Daoy (cell line): Measurements from ENCODE around the gene AASS. TPM values are rescaled to one million over a fixed set of nuclear protein-coding genes. Genes with fewer than 3 reads are reported as not detected.
"Not testable (repeated sequence)": the region's sequence is repeated elsewhere in the genome, so short reads cannot be mapped to it uniquely, and the experiment has no call there.

ENCODE experiments used
- DNase-seq: peaks from one replicate; pipeline ENCODE4 v3.0.0-alpha.2; 2015; ENCODE audit warnings: low read depth
- total RNA-seq: library from RNA; depleted of rRNA; stranded (reverse); fragments of >200 nt; shearing (Covaris generic); gene quantifications from 2 replicates; pipeline ENCODE4 v1.2.3, GENCODE V29; 2014; rRNA removed

AASS gene
- 39.8 and 44.1 TPM in 2 replicates for total RNA-seq

DNA sequence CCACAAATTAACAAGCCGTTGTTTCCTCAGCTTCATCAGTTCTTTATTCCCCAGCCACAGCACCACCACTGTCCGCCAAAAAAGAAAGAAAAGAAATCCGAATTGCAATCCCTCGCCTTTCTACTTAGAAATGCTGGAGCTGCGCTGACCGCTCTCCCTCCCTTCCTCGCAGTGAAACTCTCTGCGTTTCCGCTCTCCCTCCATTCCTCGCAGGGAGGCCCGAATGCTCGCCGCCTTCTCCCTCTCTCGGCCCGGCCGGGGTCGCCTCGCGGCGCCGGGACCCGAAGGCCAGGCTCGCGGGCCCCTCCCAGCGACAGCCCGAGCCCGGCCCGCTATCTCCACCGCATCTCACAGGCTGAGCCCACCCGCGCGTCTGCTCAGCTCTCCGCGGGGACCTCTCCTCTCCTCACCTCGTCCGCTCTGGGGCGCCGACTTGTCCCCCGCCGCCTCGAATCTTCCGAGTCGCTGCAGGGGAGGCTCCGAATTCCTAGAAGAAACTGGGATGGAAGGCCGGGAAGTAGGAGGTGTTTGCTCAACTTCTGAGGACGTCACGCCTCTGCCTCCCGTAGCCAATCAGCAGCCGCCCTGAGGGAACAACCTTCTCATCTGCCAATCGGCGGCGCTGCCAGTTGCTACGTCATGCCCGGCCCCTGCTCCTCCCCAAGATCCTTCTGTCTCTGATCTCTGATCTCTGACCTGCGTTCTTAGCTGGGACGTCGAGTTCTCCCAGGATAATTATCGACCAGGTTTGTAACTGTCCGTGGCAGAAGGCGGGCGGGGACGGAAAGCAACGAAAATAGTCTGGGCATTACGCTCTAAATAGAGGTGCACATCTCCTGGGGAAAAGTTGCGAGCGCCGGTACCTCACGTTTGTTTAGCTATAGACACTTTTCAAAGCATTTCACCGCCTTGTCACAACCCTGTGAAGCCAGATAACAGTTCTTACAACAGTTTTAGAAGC, at the start of gene AASS:
TSS of gene AASS (minus strand) at position 499 of the 961 bp plus-strand sequence. CDS start 10,523 bp downstream, outside the sequence.
- peak; percentile 100 for DNase-seq

DNA sequence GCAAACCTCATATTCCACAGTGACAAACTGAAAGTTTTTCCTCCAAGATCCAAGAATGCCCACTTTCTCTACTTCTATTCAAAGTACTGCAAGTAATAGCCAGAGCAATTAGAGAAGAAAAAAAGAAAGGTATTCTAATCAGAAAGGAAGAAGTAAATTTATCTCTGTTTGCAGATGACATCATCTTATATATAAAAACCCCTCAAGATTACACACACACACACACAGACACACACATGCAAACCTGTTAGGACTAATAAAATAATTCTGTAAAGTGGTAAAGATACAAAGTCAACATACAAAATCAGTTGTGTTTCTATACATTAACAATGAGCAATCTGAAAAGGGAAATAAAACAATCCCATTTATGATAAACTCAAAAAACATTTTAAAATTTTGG, 44.7 kb upstream of the AASS start:
- DNase-seq, result no peak

DNA sequence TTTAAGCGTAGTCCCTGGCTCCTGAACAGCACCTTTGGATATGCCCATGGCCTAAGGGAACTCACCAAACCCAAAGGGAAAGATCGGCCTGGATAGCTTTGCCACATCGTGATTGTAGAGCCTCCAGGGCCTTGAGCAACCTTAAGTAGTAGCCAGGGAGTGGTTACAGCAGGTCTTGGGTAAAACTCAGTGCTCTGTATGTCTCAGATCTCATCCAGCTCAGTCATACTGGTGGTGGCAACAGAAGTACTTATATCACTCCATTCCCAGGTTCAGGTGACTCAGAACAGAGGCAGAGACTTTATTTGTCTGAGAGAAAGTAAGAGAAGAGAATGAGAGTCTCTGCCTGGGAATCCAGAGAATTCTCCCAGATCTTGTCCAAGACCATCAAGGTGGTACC, 39.1 kb upstream of the AASS start:
- no peak for DNase-seq

DNA sequence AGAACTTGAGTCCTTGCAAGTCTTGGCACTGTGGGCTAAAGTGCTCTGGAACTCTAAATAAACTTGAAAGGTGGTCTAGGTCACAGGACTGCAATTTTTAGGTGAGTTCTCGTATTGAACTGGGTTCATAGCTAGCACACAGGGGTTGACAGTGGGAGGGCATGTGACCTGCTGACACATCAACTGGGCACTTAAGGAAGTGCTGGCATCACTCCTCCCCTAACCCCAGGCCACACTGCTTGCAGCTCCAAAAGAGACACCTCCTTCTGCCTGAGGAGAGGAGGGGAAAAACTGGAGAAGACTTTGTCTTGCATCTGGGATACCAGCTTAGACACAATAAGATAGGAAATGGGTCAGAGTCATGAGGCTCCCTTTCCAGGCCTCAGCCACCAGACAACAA, 38.0 kb upstream of the AASS start:
- peak; percentile 25 for DNase-seq

DNA sequence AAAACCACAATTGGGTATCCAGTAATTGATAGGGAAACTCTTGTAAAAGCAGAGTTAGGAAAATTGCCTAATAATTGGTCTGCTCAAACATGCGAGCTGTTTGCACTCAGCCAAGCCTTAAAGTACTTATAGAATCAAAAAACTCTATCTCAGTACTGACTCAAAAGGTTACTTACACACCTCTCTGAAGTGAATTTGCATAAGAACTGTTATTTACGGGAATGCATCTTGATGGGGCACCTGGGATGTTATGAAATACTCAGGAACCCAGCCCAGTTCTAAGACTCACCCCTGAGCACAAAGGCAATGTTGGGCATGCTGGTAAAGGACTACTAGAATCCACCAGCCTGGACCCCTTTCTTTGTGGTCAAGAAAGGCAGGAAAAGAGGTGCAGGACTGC, 28.1 kb upstream of the AASS start:
- DNase-seq, result not testable (repeated sequence)

DNA sequence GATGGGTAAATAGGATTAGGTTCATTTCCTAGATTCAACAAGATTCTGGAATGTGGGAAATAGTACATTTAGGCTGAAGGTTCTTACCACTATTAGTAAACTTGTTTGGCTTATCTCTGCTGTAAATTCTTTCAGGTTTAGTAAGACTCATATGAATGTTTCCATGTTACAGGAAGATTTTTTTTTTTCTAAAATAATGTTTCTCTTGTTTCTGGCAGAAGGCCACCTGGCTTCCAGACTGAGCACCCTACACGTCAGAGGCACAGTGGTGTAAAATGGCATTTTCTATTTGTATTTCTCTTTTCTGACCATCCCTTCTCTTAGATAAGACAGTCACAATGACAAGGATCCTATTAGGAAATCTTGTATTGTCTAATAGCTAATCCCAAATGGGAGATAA, 22.7 kb upstream of the AASS start:
- DNase-seq, result peak; percentile 74

DNA sequence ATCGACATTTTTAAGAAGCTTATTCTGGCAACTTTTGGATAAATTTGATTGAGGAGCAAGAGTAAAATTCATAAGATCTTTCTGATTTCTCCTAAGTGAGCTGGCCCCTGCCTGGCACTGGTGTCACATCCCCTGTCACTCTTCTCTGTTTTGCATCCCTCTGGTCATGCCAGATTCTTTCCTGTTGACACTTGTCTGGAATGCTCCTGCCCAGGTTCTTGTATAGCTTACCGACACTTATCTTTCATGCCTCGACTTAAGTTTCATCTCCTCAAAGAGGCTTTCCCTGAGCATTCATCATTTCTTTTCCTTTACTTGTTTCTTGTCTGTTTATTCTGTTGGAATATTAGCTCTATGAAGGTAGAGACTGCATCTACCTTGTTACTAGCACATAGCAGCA, 22.2 kb upstream of the AASS start:
- no peak for DNase-seq

DNA sequence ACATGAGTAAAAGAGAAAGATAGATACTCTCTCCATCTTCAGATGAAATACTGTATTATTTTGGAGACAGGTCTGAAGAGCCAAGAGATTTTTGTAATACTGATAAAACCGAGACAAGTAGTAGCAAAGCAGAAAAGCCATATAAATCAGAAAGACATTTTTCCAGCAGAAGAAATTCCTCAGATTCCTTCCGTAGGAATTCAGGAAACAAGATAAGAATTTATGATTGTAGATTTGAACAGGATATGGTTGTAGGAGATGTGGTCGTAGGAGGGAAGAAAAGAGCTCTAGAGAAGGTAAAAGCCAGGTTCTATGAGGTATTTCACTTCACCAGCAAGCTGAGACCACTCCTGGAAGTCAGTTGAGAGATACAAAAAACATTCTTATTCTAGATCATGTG, 17.6 kb upstream of the AASS start:
- no peak for DNase-seq

DNA sequence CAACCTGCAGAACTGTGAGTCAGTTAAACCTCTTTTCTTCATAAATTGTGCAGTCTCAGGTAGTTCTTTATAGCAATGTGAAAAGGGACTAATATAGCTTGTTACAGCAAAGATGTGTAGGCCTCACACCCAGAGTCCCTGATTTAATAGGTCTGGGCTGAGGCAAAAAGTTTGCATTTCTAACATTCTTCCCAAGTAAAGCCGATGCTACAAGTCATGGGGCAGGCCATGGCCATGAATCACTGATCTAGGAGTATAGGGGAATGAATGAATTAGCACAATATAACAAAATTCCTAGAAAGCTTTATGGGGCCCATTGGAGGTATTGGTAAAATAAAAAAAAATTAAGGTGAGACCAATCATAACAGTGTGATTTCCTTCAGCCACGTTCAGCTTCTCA, 11.5 kb upstream of the AASS start:
- no peak for DNase-seq

DNA sequence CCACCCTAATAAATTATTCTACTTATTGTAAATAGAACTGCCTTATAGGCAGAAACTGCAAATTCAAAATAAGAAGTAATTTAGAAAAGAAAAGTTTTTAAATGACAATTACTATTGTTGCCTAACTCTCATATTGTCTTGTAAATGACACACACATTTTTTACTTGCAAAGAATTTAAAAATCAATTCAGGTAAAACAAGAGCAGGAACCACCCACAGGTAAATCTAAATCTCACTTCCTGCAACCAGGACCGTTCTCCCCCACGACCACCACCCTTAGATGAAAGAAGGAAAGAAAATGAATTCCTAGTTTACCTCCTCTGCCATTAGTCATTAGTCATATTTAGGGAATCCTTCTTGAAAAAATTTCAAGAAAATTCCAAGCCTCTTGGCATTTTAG, 4.8 kb upstream of the AASS start:
- DNase-seq, result no peak

DNA sequence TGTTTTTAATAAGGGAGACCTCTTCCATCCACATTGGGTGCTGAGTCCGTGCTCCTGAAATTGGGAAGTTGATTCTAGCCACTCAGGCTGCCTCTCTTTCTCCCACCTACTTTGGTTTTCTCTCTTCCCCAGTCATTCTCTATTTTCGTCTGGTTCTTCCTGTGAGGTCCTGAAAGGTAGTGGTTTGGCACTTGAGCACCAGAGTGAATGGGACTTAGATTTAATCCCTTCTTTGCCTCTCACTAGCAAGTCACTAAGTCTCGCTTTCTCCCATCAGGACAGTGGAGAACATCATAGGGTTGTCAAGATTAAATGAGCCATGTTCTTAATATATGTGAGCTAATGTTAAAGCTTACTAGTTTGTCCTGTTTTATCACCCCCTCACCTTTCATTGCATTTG, 4.0 kb upstream of the AASS start:
- no peak for DNase-seq

DNA sequence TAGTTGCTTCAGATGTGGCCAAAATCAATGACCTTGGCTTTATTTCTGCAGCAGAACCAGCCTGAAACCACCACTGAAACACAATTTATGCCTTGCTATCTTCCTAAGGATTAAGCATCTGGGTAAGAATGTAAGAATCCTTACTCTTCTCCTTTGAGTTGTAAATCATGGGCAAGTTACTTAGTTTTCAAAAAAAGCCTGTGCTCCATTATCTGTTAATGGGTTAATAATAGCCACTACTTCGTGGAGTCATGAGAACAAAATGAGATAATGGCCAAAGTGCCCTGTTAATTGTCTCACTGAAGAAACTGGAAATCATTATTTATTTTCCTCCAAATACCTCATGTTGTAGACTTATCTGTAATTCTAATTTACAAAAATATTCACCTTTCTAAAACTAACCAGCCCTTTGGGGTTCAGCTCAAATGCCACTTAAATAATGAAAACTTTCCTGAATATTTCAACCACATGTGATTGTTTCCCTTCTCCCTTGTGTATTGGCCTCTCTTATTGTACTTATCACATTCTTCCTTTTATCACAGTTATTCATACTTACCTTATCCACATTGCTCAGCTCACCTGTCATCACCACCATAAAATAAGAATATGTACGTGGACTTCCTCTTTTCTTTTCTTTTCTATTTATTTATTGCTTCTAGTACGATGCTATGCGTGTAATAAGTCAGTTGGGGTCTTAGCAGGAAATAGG, 2.0 kb upstream of the AASS start:
- no peak for DNase-seq

DNA sequence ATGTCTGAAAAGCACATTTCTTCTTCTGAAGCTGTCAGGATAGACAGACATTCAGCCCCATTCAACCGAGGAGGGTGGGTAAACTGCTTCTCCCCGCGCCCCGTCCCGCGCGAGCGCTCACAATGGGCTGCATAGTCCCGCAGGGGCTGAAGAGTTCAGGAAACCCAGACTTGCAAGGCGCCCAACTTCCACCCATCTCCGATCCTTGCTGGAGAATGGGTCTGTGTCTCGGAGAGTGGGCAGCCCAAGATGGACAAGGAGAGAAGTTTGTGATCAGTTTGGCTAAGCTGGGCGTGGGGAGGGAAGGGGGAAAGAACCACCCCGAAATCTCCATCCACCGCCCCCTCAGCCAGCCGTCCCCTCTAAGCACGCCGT, 686 bp downstream of the AASS start:
- peak; percentile 64 for DNase-seq

DNA sequence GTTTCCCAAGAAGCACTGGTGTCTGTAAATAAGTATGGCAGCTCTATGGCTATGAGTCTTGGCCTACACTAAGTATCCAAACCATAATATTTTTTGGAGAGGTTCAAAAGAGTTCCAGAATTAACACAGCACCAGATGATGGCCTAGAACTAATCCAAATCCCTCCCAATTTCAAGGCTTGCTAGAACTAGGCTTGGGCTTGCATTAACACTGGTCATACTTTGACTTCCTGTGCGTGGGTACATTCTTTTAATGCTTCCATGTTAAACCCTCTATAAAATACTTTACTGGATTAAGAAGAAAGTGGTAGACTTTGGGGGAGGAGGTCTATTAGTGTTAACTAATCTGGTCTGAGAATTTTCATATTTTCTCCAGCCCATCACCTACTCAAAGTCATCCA, 3.1 kb downstream of the AASS start:
- DNase-seq, result no peak

DNA sequence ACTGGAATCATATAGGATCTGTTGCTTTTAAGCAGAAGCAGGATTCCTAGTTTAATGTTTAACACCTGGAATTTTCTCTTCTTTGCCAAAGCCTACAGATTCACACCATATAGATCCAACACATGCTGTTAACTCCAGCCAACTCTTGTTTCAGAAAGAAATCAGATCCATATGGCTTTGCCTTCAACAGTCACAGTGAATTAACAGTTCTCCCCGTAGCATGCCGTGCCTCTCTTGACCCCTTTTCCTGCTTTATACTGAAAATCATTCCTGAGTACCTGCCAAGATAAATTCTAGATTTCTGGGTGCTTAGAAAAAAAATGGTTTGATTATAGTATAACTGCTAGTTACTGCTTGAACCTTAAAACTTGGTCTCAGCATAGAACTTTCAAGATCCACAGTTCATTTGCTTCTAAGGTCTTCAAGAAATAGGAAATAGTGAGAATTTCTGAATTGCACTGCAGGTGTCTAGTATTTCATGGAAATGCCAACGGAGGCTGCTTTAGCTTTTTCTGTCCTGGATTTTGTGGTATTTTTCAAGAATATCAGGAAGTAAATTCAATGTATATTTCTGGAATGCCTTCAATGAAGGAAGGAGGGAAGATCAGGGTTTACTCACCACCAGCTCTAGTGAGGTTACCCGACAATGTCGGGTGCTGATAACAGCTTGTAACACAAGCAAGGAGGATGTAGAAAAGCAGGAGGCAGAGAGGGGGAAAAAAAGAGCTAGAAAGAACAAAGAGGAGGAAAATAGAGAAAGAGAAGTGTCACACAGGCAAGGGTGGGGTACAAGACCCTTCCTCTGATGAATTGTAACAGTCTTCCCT, 6.6 kb downstream of the AASS start:
- DNase-seq, result peak; percentile 68

DNA sequence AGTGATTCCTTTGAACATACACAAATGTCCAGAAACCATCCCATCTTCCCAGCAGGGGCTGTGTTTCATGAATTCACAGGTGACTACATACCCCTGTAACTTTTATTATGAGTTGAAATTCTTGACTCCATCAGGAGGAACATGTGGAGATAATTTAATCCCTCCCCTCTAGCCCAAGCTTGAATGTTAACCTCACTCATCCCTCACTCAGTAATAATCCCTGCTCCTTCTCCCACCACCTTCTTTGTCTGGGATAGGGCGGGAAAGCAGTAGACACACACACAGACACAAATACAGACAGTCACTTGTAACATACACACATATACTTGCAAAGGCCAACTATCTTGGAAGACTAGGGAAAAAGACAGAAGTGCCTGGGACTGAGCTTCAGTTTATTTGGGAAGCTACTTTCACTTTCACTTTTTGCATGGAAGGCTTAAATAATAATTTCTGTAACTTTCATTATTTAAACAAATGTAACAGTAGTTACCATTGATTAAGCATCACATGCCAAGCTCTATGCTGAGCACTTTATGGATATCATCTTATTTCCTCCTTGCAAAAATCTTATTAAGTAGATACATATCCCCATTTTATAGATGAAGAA, 7.3 kb downstream of the AASS start:
- peak; percentile 46 for DNase-seq

DNA sequence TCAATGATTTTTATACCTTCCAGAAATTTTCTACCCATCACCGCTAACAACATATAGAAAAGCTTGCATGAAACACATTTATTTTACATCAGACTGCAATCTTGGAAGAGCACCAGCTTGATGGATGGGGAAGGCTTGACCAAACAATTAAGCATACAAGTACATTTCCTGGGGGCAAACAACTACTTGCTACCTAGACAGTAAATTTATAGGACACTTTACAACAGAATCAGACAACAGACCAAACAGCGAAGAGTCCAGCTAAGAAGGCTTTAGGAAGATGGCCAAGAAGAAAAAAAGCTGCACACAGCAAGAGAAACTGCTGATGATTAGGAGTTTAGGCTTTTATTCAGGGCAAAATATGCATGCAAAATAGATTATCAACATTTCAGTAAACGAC, 8.0 kb downstream of the AASS start:
- no peak for DNase-seq

DNA sequence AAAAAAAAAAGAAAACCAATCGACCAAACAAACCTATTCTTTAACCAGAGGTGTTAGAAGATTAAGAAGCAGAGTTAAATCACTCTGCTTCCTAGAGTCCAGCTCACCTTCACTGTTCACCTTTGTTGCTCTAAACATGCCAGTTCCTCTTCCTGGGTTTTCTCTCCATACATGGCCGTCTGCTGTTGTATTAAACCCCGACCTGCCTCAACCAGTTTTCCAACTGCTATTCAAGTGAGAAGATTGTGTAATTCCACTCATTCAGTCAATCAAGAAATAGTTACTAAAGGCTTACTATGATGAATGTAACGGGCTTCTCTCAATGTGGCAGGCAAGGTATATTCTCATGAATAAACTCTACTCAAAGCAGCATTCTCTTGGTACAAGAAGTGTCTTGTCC, 8.8 kb downstream of the AASS start:
- no peak for DNase-seq

DNA sequence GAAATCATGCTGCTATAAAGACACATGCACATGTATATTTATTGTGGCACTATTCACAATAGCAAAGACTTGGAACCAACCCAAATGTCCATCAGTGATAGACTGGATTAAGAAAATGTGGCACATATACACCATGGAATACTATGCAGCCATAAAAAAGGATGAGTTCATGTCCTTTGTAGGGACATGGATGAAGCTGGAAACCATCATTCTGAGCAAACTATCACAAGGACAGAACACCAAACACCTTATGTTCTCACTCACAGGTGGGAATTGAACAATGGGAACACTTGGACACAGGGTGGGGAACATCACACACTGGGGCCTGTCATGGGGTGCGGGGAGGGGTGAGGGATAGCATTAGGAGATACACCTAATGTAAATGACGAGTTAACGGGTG, 9.3 kb downstream of the AASS start:
- DNase-seq, result not testable (repeated sequence)

DNA sequence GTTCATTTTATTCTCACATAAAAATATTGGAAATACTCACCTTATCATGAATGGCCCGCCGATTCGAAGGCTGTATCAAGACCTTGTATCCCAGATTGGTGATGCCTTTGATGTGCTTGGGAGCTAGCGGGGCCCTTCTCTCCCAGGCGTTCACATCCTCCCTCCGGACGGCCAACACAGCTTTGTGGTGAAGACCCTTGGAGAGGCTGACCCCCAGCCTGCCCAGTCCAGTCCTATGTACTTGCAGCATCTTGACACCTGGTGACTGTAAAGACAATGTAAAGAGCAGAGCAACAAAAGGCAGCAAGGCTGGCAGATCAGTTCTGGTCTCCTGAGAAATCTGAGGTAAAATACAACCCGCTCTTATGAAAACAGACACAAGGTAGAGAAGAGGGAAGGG, 10.6 kb downstream of the AASS start:
- DNase-seq, result no peak

DNA sequence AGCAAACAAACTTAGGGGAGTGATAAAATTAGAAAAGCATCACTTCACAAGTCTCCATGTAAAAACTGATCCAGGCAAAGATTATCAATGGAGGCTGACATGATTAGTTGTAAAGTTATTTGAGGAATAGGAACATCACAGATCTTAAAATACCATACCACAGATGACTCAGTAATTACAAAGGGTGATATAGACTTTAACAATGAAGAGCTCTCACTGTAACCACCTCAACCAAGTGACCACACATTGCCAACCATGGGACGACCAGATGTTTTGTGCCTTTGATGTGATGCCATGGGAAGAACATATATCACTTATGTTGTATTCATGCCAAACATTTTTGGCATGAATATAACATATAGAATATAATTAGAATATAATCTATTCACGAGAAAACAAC, 11.7 kb downstream of the AASS start:
- DNase-seq, result peak; percentile 64

DNA sequence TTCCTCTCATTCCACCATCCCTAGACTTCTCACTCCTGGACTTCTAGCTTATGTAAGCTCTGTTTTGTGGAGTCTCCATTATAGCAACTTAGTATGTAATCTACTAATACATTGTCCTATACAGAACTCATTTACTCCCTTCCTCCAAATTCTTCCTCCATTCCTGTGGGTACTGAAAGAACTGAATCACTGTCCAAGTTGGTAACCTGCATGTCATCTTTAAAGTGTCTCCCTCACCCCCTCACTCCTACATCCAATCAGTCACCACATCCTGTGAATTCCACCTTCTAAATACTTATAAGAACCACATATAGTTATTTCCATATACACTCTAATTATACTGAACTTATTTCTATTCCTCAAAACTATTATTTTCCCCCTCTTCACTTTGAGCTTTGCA, 20.3 kb downstream of the AASS start:
- no peak for DNase-seq
